Activated effector memory CD4-positive, alpha-beta T cell treated with Interleukin-2 at 50 U/mL for 16 hours (primary cell): ENCODE data around the gene ERGIC1.
"Not testable (repeated sequence)": the region's sequence is repeated elsewhere in the genome, so short reads cannot be mapped to it uniquely, and the experiment has no call there.

Experiments used
- DNase-seq: peaks from one replicate; pipeline ENCODE4 v3.0.0-alpha.2; 2020

ERGIC1 gene

DNA sequence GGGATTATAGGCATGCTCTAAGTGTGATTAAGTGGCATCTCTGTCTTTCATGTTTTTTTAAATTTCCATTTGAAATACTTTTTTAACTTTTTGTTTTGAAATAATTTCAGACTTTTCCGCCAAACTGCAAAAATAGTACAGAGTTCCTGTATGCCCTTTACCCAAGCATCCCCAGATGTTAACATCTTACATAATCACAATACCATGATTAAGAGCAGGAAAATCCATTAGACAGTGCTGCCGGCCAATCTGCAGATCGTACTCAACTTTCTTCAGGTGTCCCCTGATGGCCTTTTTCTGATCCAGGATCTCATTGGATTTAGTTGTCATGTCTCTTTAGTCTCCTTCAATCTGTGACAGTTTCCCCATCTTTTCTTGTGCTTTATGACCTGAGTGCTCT is 49.0 kb downstream of the ERGIC1 start:
- no peak for DNase-seq

DNA sequence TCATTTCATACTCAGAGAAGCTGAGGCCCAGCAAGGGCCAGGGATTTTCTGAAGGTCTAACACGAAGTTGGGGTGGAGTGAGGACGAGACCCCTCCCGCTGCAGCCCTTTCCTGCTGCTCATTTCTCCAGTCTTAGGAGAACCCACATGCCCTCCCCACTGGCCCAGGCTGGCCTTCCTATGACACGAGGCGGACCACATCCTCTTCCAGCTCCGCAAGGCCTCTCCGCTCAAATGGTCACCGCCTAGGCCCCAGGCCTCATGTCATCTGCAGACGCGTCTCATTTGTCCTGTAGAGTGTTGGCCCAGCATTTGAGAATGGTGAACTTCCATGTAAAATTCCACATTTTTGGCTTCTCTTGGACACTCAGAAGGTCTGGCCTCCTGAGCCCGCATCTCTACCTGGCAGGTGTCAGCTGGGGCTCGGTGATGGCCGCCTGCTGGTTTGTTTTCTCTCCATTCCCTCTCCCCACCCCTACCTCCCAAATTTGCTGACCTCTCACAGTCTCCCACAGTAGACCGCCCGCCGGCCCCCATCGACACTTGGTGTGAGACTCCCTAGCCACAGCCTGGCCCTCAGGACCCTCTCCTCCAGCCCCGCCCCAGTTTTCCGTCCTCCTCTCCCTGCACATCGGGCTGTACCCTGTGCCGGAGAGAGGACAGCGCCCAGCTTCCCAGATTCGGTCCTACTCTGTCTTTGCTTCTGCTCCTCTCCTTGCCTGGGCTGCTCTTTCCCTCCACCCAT is 51.7 kb downstream of the ERGIC1 start:
- DNase-seq, result no peak

DNA sequence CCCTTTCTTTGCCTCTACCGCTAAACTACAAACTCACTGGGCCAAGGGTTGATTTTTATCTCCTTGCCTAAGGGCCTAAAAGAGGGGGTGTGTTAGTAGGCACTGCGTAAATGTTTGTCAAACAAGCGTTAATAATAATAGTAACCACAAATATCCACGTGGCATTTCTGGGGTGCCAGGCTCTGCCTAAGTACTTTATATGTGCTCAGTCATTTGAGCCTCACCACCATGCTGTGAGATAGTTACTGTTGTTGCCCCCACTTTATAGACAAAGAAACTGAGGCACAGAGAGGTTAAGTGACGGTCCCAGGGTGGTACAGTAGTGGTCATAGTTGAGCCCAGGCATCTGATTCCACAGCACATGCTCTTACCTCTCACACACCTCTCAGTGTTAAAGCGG is 52.4 kb downstream of the ERGIC1 start:
- no peak for DNase-seq

DNA sequence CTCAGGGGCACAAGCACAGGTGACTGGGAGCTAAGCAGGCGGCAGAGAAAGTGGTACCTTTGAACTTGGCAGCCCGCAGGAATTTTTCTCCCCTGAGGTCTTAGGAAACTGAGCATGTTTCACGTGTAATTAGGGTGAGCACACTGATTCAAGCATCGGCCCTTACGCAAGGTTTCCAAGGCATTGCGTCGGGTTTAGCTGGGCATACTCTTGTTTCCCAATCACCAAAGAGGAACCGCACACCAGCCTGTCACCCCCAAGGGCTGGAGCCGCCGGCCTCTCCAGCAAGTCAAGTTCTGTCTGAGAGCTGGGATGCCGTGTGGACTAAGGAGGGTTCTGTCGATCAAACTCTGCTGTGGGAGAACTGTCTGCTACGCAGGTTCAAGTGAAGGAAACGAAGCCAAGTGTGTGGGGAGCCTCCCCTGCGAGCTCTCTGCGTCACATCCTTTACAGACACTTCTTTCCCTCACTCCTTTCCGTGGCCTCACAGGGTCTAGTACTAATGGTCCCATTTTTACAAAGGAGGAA is 53.0 kb downstream of the ERGIC1 start:
- DNase-seq, result no peak

DNA sequence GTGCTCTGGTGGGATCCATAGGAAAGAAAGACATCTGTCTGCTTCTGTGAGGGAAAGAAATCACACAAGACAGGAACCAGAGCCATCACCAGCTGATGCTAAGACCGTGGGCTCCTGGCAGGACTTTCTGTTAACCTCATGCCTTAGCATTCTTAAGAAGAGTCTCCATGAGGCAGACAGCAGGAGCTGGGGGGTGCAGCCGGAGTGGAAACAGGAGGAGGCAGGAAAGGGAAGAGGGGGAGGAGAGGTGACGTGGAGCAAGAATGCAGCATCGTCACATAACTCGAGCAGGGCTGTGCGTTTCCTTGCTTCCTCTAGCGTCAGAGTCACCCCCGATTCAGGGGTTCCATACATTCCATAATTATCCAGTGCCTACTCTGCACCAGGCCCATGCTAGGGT is 53.6 kb downstream of the ERGIC1 start:
- no peak for DNase-seq

DNA sequence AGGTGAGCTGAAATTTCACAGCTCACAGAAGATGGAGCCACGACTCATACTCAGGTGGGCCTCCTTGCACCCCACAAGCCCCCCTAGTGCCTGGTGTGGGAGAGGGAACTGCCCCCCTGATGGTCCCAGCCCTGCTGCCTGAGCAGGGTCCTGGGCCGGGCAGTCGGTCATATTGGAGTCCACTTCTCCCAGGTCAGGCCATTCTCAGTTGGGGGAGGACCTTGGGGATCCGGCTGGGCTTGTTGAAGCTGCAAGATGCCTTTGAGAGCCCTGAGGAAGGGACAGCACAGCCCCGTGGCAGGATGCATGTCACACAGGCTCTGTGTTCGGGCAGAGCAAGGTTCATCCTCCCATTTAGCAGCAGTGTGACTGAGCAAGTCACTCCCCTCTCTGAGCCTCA is 56.6 kb downstream of the ERGIC1 start:
- DNase-seq, result no peak

DNA sequence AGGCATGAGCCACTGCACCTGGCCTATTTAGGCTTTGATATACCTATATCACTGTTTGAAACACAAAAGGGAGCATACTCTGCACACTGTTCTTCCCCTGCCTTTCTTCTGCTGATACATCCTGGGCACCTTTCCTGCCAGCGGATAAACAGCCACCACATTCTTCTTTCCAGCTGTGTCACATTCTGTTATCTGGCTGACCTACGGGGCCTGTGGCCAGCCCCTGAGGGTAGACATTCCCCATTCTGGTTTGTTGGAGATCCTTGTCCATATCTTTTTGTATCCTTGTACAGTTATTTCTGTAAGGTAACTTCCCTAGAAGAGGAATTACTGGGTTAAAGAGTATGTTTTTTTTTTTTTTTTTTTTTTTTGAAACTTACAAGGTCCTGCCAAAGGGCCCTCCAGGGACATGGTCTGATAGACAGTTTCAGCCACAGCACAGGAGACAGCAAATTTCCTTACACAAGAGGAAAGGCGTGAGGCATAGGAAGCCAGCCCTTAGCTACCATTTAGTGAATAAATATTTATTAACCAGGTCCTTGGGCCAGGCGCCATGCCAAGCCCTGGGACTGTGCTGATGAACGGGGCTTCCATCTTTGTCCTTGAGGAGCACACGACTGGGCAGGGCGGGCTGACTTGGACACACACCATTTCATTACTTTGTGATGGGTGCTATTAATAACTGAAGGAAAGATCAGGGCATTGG is 57.8 kb downstream of the ERGIC1 start:
- no peak for DNase-seq

DNA sequence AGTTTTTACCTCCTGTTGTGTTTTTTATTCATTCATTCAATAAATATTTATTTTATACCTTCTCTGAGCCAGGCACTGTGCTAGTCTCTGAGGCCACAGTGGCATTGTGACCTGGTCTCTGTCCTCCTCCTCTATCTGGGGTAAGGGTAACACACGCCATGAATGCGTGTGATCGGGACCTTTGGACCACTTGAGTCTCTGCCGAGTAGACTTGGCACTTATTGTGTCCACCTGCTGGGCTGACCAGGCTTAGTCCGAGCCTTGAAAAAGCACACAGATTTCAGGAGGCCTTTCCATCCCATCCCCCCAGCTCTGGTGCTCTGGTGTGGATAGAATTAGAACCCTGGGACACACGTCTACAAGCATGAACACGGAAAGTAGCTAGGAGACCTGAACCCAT is 58.7 kb downstream of the ERGIC1 start:
- DNase-seq, result no peak

DNA sequence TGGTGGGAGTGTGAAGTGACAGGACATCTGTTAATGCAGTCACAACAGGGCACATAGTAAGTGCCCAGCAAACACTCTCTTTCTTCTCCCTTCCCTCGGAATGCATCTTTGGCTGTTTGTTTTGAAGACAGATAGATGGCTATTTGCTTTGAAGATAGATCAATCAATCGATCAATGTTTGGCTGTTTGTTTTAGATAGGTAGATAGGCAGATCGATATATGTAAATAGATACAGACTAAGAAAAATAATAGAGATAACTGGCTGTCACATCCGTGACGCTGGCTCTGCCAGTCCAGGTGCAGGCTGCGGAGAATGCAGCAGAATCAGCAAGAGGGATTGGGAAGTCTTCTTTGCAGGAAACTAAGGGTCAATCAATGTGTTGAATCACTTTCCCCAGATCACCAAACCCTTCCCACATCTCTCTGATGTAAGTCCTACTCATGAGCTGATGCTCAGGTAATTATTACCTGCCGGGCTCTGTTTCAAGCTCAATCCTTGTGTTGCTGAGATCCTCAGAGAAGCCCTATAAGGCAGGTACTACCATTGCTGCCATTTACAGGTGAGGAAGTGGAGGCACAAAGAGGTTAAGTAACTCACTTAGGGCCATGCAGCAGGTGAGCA is 60.8 kb downstream of the ERGIC1 start:
- DNase-seq, result no peak

DNA sequence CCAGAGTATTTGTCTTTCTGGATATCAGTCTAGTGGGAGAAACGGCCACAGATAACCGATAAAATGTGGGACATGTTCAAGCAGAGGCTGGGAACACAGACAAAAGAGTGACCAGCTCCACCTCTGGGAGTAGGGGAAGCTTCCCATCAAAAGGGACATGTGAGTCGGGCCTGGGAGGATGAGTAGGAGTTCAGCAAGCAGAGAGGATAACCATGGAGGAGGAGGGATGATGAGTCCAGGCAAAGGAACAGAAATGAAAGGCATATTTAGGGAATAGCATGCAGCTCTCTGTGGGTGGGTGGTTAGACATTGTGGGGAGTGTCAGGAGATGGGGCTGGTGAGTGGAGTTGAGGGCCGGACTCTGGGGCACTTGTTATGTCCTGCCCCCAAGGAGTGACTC is 61.5 kb downstream of the ERGIC1 start:
- no peak for DNase-seq

DNA sequence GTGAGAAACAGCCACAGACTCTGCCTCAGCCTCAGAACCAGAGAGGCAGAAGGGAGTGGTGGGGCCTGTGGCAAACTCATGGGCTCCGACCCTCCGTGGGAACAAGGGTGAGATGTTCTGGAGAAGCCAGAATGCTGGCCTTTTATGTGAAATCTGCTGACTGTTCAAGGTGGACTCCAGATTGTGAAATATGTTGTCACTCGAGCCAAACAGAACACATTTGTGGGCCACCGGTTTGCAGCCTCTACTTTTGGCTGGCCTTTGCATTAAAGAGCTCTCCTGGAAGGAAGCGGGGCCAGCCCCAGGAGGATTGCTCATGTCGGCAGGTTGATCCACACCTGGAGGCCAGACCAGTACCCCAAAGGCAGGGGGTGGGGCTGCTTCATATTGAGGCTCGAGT is 62.4 kb downstream of the ERGIC1 start:
- no peak for DNase-seq

DNA sequence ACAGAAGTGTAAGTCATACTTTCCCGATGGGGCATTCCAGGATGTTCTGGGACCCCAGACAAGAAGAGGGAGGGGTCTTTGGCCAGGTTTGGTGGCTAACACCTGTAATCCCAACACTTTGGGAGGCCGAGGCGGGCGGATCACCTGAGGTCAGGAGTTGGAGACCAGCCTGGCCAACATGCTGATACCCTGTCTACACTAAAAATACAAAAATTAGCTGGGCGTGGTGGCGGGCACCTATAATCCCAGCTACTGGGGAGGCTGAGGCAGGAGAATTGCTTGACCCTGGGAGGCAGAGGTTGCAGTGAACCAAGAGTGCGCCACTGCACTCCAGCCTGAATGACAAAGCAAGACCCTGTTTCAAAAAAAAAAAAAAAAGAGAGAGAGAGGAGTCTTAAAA is 63.0 kb downstream of the ERGIC1 start:
- DNase-seq, result not testable (repeated sequence)

DNA sequence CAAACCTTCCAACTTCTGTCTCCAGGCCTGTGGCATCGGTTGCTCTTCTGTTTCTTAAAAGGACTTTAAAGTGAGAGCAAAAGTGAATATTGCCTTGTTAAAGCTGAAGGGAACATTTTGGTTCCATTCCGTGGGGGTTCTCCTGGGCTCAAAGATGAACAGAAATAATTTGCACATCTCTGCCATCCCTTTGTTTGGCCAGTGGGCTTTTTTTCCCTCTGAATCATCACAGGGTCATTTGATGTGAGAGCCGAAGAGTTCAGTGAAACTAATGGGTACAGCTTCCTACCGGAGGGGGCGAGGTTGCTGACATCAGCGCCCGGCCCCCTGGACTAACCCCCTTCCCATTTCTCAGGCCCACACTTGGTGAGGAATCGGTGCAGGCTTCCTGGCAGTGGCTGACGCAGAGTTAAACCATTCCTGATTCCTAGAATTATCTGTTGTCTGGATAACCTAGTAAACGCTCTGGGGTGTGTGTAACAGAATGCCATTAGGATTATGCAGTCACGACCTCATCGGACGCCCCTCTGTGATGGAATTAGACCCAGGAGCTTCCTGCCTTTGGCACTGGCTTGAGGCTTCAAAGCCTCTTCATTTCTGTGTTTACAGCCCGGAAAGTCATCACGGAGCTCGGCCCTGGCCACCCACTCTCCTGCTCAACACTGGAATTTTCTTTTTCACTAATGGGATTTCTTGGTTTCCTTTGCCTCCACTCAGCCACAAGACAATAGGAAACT is 63.6 kb downstream of the ERGIC1 start:
- no peak for DNase-seq

DNA sequence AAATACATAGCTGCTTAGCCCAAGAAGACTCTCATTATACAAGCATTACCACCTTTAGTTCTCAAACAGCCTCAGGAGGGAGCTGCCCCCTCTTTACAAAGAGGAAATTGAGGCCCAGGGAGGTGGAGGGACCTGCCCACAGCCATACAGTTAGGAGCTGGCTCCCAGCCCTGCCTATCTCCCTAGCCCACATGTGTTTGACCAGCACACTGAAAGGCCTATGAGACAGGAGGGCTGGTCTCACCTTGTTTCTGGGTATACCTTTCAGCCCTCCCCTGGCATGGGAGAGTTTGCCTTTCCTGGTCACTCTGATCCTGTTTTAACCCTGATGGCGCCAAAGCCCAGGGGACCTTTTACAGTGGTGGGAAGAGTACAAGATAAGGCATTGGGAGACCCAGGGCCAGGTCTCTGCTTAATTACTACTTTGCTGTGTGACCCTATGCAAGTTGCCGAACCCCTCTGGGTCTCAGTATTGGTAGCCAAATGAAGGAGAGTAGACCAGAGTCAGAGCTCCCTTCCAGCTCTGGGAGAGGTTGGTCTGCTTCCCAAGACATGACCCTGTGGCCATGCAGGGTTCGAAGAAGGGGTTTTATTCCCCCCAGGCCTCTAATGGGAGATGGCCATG is 64.3 kb downstream of the ERGIC1 start:
- no peak for DNase-seq

DNA sequence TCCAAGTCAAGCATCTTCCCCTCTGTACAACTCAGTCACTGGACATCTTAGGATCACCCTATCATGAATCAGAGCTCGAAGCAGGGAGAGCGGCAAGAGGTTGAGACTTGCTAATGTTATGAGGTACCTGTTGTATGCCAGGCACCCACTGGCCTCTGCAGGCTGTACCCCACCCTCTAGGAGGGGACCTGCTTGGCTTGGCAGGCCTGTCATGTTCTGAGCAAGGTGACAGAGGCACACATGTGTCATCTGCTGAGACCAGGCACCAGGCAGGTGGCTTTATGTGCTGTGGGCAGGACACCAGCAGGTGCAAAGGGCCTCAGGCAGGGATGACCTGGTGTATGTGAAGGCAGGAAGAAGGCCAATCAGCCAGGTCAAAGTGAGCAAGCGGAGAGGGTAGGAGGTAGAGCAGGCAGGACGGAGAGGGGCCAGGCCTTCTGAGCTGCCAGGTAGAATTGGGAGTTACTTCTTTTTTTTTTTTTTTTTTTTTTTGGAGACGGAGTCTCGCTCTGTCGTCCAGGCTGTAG is 64.9 kb downstream of the ERGIC1 start:
- DNase-seq, result no peak

DNA sequence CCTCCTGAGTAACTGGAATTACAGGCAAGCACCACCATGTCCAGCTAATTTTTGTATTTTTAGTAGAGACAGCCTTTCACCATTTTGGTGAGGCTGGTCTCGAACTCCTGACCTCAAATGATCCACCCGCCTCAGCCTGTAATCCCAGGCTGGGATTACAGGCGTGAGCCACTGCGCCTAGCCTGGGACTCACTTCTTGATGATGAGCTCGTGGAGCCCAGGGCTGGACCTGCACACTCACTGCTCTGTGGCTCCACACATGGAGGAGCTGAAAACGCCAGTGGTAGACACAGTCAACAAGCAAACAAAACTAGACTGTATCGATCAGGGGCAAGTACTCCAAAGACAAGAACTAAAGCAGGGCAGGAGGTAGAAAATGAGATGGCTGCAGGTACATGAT is 65.4 kb downstream of the ERGIC1 start:
- DNase-seq, result no peak

DNA sequence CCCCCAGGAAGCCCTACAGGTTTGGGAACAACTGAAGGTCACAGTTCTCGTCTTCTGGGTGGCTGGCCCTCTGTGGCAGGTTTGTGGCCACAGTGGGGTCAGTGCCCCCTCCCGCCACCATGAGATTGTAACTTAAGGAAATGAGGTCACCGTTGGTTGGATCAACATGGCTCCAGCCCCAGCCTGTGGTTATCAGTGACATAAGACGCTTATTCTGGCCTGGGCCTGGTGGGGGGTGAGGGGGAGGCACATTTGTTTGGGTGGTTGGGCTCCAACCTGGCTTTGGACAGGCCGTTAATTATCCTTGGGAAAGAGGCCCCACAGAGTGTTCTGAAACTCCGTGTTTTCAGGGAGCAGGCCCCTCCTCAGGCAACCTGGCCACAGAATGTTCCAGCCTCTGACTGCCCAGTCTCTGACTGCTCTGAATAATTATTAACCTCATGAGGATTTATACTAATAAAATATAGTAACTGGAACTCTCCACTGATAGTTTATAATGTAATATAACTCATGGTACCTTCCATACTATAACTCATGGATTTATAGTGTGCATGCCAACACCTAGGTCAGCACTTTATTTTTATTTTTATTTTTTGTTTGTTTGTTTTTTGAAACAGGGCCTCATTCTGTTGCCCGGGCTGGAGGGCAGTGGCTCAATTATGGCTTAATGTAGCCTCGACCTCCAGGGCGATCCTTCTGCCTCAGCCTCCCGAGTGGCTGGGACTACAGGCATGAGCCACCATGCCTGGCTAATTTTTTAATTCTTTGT is 67.1 kb downstream of the ERGIC1 start:
- no peak for DNase-seq

DNA sequence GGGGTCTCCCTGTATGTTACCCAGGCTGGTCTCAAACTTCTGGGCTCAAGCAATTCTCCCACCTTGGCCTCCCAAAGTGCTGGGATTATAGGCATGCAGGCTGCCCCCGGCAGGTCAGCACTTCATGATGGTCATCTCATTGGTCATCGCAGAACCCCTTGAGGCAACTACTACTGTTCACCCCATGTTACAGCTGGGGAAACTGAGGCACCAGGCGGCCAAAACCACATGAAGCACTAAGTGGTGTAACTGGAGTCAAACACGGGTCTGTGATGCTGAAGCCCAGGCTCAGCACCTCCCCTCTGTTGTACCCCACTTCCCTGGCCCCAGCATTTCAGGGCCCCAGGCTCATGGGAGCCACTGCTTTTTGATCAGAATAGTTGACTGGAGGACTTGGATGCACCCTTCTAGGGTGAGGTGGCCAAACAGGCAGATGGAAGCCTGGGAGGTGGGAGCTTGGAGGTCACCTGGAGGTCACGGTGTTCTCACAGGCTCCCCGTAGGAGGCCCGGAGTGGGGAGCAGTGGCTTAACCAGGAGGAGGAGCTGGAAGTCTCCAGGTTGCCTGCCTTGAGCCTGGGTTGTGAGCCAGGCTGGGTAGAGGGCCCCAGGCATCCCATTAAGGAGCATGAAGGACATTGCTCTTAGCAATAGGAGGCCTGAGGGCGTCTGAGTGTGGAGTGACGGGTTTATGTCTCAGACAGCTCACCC is 67.9 kb downstream of the ERGIC1 start:
- DNase-seq, result no peak

DNA sequence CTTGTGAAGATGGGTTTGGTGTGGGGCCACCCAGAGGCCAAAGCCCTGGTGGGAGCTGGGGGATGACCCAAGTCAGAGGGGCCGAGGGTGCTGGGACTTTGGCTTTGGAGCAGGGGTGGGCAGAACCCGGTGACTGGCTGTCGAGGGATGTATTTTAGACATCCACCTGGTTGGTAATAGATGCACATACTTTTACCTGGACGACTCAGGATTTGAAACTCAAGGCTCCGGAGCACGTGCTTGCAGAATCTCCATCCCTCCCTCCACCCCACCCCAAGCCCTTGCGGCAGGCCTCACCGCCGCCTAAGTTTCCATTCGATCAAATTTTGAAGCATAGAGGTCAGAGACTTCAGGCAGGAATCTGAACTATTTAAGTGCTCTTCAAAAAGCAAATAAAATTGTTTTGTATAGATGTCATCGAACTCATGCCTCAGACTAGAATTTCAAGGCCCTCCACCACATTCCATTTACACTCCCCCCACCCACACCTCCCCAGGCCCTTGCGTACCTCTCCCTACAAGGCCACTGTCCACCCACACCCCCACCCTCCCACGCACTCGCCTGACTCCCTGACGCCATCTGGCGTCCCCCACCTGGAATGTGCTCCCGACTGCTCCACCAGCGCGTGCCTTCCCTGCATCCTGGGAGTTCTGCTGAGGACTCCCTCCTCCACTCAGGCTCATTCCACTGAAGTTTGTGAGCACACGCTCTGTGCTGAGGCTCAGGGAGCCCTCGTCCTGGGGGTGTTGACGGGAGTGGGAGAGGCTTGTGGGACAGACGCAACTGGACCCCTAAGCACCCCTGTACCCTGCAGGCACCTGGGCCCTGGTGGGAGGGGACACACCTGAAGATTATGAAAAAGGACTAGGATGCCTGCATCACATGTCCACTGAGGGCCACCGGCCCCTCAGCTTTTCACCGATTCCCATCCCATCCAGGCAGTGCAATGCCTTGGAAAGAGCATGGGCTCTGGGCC is 68.7 kb downstream of the ERGIC1 start:
- no peak for DNase-seq

DNA sequence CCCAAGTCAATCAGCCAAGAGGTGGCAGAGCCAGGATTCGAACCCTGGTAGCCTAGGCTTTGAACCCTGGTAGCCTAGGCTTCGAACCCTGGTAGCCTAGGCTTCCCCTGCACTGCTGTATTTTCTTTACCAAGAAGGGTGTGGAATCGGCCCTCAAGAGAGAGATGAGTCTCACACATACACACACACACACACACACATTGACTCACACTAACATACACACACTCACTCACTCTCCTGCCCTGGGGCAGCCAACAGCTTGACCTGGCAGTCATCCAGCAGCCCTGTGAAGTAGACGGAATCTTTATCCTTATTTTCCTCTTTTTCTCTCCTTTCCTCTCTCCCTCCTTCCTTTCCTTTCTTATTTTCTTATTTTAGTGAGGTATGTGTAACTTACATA is 69.7 kb downstream of the ERGIC1 start:
- no peak for DNase-seq
